Measurements from ENCODE around the gene CALML4.
A peak's percentile ranks its signal among the peaks of the same experiment; 100 is the strongest.
"Not testable (repeated sequence)": the region's sequence is repeated elsewhere in the genome, so short reads cannot be mapped to it uniquely, and the experiment has no call there.

Gene CALML4

GRCh38 chr15:68241088-68241935 lies 36.2 kb upstream of the CALML4 start:
- Histone ChIP-seq H3K79me2 (ENCODE audit: insufficient read depth, low read depth) (no peaks in the 10 kb centered on the region), H2AFZ (ENCODE audit: low read depth) (no peak overlapping the region), H3K27me3 (ENCODE audit: insufficient read depth, low read depth) (no peaks in the 10 kb centered on the region), H4K20me1 (ENCODE audit: insufficient read depth) (no peaks in the 10 kb centered on the region), H3K9ac (no peak overlapping the region), H3K4me3 (IDR thresholded peaks at IDR 0.05; ENCODE audit: insufficient read depth, low read depth, low read length) (no peak overlapping the region), H3K4me1 (ENCODE audit: low read depth, poor library complexity, severe bottlenecking) (peaks cover 23% of the 10 kb centered on the region), H3K36me3 (ENCODE audit: insufficient read depth) (no peaks in the 10 kb centered on the region), H3K27ac (no peak overlapping the region), H3K4me2 (no peak overlapping the region)
- TF ChIP-seq, protein P1, sequence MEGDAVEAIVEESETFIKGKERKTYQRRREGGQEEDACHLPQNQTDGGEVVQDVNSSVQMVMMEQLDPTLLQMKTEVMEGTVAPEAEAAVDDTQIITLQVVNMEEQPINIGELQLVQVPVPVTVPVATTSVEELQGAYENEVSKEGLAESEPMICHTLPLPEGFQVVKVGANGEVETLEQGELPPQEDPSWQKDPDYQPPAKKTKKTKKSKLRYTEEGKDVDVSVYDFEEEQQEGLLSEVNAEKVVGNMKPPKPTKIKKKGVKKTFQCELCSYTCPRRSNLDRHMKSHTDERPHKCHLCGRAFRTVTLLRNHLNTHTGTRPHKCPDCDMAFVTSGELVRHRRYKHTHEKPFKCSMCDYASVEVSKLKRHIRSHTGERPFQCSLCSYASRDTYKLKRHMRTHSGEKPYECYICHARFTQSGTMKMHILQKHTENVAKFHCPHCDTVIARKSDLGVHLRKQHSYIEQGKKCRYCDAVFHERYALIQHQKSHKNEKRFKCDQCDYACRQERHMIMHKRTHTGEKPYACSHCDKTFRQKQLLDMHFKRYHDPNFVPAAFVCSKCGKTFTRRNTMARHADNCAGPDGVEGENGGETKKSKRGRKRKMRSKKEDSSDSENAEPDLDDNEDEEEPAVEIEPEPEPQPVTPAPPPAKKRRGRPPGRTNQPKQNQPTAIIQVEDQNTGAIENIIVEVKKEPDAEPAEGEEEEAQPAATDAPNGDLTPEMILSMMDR (conservative IDR thresholded peaks at IDR 0.05; ENCODE audit: low read depth, low read length) = no peak

DNA sequence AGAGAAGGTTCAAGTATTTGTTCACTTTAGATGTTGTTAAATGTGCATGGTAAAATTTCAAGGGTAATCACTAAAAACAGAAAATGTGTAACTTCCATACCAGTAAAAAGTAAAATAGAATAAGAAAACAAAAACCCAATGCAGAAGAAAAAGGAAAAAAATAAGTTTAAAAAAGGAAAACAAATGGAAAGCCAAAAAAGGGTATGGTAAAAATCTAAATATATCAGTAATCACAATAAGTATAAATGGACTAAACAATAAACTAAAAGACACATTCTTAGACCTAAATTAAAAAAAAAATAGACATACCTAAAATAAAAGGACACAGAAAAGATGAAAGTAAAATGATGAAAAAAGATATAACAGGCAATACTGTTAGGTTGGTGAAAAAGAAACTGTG lies 33.9 kb upstream of the CALML4 start:
- Histone ChIP-seq H3K9ac (no peak overlapping the region), H2AFZ (ENCODE audit: low read depth) (no peak overlapping the region), H4K20me1 (ENCODE audit: insufficient read depth) (no peaks in the 10 kb centered on the region), H3K27ac (no peak overlapping the region; the same call in 1 of the 2 replicates), H3K4me1 (ENCODE audit: low read depth, poor library complexity, severe bottlenecking) (peaks cover 33% of the 10 kb centered on the region), H3K4me3 (IDR thresholded peaks at IDR 0.05; ENCODE audit: insufficient read depth, low read depth, low read length) (no peak overlapping the region), H3K79me2 (ENCODE audit: insufficient read depth, low read depth) (no peaks in the 10 kb centered on the region), H3K36me3 (ENCODE audit: insufficient read depth) (no peaks in the 10 kb centered on the region), H3K27me3 (ENCODE audit: insufficient read depth, low read depth) (no peaks in the 10 kb centered on the region), H3K4me2 (peak overlapping the region; percentile 56)
- TF ChIP-seq, protein P1 (conservative IDR thresholded peaks at IDR 0.05; ENCODE audit: low read depth, low read length) = no peak

DNA sequence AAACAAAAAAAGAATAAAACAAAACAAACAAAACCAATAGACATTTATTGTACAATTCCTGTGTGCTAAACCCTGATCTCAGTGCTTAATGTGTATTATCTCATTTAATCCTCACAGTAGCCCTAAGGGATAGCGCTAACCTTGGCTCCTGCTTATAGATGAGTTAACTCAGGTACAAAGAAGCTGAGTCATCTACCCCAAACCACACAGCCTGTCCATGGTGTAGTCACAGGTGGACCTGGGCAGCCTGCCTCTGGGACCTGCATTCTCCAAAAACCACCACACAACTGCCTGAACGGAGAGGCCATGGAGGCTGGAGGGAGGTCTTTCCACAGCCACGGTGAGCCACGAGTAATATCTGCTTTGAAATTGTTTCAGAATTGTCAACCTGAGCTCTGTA lies 29.9 kb upstream of the CALML4 start:
- TF ChIP-seq, protein P1 (conservative IDR thresholded peaks at IDR 0.05; ENCODE audit: low read depth, low read length) = no peak
- Histone ChIP-seq H3K27me3 (ENCODE audit: insufficient read depth, low read depth) (no peaks in the 10 kb centered on the region), H3K9ac (no peak overlapping the region), H3K79me2 (ENCODE audit: insufficient read depth, low read depth) (no peaks in the 10 kb centered on the region), H4K20me1 (ENCODE audit: insufficient read depth) (no peaks in the 10 kb centered on the region), H3K4me3 (IDR thresholded peaks at IDR 0.05; ENCODE audit: insufficient read depth, low read depth, low read length) (no peak overlapping the region), H3K27ac (no peak overlapping the region), H3K4me2 (no peak overlapping the region), H3K4me1 (ENCODE audit: low read depth, poor library complexity, severe bottlenecking) (peaks cover 44% of the 10 kb centered on the region), H3K36me3 (ENCODE audit: insufficient read depth) (no peaks in the 10 kb centered on the region), H2AFZ (ENCODE audit: low read depth) (no peak overlapping the region)

DNA sequence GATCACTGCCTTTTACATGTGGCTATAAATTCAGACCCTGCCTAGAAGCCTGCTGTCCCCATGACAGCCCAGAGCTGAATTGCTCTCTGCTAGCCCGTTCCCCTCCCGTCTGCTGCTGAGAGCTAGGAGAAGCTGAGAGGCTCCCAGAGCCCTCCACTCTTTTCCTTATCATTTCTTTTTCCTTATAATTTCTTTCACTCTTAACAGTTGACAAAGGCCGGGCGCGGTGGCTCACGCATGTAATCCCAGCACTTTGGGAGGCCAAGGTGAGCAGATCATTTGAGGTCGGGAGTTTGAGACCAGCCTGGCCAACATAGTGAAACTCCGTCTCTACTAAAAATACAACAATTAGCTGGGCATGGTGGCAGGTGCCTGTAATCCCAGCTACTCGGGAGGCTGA lies 29.4 kb upstream of the CALML4 start:
- not testable (repeated sequence) for H3K27ac ChIP-seq; H3K27me3 ChIP-seq (ENCODE audit: insufficient read depth, low read depth); H3K9ac ChIP-seq; H4K20me1 ChIP-seq (ENCODE audit: insufficient read depth); H3K79me2 ChIP-seq (ENCODE audit: insufficient read depth, low read depth); H3K36me3 ChIP-seq (ENCODE audit: insufficient read depth); H2AFZ ChIP-seq (ENCODE audit: low read depth); H3K4me2 ChIP-seq; H3K4me3 ChIP-seq (IDR thresholded peaks at IDR 0.05; ENCODE audit: insufficient read depth, low read depth, low read length)
- H3K4me1 ChIP-seq (ENCODE audit: low read depth, poor library complexity, severe bottlenecking) = peaks cover 42% of the 10 kb centered on the region

- no peaks in the 10 kb centered on the region for H4K20me1 ChIP-seq (ENCODE audit: insufficient read depth)
- no peak overlapping the region for H3K4me3 ChIP-seq (IDR thresholded peaks at IDR 0.05; ENCODE audit: insufficient read depth, low read depth, low read length)
- peaks cover 2% of the 10 kb centered on the region; the same call in 1 of the 2 replicates for H3K79me2 ChIP-seq (ENCODE audit: insufficient read depth, low read depth)
- H3K9ac ChIP-seq = no peak overlapping the region
- H3K4me1 ChIP-seq (ENCODE audit: low read depth, poor library complexity, severe bottlenecking) = peaks cover 38% of the 10 kb centered on the region
- H2AFZ ChIP-seq (ENCODE audit: low read depth) = no peak overlapping the region
- H3K27me3 ChIP-seq (ENCODE audit: insufficient read depth, low read depth) = no peaks in the 10 kb centered on the region
- TF ChIP-seq, protein P1 (conservative IDR thresholded peaks at IDR 0.05; ENCODE audit: low read depth, low read length) = no peak
- no peak overlapping the region for H3K27ac ChIP-seq
- no peaks in the 10 kb centered on the region for H3K36me3 ChIP-seq (ENCODE audit: insufficient read depth)
- H3K4me2 ChIP-seq = no peak overlapping the region
Observed at GRCh38 chr15:68234060-68234459, 28.9 kb upstream of the CALML4 start.

Data from KMS-11 (cell line).